GM11168 (cell line): ENCODE results near the gene TENM4.

ENCODE experiments used
- in situ Hi-C: fragments of 300-500 bp; cut with MboI; formaldehyde crosslinking; loops from one replicate; pipeline ENCODE4 v1.12.0; 2022; ENCODE audit warnings: low sequenced_read_pairs; ENCODE audit not compliant: unreplicated experiment

The TENM4 gene

DNA sequence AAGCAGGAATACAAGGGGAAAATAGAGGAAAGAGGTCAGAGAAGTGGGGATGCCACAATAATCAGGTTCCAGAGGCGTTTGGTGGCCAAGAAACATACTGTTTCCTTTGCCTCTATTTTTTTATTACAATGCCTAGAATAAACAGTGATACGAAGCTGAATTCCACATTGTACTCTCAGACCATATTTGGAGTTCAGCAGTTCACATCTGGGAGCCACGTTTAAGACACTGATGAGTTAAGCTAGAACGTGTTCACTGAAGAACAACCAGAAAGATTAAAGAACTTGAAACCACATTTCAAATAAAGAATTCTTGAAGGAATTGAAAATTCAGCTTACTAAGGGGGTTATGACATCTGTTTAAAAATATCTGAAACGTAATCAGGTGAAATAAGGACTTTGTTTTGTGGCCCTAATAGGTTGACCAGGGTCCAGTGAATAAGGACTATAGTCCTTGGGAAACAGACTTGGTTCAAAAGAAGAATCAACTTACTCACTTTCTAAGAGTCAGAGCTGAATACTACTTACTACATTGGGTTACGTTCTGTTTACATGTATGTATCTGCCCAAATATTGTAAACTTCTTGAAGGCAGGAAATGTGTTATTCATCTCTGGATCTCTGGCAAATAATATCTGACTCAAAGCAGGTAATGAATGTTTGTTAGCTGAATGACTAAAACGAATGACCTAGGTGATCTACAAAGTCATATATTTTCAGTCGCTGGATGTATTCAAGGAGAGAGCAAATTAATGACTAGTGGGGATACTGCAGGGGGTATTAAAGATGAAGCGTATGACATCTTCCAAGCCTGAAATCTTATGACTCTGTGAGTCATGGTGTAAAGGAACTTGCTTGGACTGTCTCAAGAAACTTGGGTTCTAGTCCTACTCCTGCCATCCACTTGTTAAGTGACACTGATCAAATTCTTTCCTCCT lies 619.2 kb downstream of the TENM4 start:
- in situ Hi-C loops = no loop called here

DNA sequence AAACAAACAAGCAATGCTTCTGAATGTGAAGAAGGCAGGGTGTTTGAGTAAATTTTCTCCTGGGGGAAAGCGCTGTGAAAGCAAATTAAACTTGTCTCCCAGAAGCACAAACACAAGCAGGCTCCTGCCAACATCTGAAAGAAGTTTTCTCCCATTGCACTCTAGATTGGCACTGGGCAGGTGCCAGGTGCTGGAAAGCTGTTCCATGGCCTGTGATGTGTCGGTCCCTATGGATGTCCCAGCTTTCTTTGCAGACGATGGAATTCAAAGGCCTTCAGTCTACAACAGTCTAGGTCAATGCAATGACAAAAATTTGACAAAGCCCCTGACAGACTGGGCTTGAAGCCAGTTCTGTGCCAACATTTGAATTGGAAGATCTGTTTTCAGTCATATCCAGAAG lies 620.1 kb downstream of the TENM4 start:
- in situ Hi-C loops = no loop called here

DNA sequence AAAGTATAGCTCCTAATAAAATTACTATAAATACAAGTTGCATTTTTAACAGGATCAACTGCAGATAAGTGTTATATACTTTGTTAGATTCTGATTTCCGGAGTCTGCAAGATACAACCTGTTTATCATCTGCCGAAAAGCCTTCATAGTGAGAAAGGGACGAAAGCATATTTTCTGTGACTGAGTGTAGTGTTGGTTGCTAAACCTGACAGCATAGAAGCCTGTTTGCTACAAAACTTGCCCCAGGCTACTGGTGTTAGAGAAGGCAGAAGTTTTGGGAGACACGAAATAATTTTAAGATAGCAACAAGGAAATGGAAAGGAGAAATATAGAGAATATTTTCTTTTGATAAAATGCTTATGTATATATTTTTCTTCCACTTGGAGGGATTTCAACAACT lies 622.6 kb downstream of the TENM4 start:
- in situ Hi-C loops = no loop called here

DNA sequence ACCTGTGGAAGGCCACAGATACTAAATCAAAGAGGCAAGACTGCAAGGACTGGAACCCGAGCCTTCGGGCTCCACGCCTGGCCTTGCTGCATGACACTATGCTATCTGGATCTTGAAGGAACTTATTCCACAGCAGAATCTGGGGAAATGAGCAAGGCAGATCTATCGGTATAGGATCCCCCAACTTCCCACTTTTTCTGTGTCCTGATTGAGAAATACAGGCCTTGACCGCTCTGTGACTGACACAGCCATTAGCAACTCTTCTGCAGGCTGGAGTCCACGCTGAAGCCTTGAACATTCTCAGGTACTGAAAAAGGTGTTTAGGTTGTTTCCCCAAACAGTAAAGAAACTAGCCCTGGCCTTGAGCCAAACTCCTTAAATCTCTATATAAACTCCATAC lies 625.0 kb downstream of the TENM4 start:
- in situ Hi-C loops = no loop called here

DNA sequence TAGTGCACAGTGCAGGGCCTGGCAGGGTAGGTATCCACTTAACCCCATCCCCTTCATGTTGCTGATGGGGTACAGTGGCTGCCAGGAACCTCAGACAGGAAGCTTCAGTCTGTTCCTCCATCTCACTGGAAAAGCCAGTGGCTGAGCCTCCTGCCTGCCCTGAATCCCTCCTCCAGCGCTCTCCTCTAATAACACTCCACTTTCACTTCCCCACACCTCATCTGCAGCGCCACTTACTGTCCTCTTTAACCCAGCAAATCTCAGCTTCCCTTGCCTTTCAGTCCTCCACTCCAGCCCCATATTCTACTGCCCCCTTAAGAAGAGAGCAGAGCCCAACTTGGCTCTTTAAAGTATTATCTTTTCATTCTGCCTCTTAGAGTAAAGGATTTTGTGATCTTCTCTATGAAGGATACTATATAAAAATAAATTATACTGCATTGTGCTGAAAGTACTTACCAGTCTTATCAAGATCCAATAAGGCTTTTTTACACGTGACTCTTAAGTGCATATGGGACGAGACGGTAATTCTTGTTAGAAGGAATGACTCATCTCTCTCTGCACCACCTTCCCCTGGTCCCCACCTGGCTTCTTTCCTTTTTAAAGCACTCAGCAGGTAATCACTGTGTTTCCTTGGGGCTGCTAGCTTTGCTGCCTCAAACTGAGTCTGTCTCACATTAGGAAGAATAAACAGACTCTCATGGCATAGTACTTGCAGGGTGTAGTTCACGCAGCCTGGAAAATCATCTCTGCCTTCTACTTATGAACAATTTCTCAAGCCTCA lies 628.1 kb downstream of the TENM4 start:
- in situ Hi-C loops = no loop called here

DNA sequence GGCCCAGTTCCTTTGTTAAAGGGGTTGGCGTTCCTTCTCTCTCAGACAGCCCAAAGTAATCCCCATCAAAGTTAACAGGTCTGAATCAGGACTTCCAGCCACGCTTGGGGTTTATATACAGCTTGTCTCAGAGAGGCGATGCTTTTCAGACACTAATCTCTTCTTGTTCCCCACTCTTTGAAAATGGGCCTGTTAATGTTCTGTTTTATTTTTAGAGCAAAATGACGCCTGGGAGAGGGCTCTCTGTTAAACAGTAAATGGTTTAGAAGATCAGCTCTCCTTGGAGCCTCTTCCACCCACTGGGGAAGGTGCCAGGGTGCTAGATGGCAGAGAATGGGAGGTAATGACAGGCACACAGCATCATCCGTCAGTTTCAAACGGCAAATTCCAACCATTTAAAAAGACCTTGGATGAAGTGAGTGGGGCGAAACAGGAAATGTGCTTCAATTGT lies 630.2 kb downstream of the TENM4 start:
- in situ Hi-C loops = no loop called here

DNA sequence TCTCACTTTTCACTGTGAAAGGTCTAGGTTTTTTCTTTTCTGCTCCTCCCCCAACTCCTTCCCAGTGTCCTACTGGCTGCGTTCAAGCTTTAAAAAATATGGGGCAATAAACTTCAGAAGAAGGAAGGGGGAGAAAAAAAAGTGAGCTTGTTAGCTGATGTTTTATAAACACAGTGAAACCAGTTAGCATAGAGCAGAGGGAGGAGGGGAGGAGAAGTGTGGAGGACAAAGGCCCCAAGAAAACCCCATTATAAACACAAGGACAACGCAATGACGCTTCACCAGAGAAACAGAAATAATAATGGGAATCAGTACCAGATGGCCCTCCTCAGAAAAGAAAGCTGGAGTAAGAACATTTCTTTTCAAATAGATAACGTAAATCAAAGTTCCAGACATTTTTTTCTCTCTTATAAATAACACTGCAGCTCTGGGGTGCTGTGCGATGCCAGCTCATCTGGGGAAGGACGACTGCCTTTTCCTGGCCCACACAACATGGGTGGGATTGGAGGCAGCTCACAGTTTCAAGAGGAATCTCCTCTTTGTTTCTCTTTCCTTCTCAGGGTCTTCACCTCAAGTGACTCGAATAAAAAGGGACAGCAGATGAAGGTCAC lies 630.8 kb downstream of the TENM4 start:
- in situ Hi-C loops = no loop called here

DNA sequence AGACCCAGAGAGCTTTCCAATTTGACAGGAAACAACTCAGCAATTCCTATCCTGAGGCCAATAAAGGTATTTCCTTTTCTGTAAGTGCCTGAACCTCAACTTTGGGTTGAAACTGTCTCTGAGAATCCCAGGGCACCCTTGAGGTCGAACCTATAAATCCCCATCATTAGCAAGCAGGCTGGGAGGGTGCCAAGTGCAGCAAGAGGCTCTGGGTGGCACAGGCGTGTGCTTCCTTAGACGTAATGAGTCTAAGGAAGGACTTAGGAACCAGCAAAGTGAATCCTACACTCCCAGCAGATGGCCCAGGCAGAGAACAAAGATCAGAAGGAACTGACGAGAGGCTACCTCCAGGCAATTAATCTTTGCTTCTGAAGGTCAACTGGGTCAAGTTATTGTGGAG lies 631.9 kb downstream of the TENM4 start:
- in situ Hi-C loops = no loop called here

DNA sequence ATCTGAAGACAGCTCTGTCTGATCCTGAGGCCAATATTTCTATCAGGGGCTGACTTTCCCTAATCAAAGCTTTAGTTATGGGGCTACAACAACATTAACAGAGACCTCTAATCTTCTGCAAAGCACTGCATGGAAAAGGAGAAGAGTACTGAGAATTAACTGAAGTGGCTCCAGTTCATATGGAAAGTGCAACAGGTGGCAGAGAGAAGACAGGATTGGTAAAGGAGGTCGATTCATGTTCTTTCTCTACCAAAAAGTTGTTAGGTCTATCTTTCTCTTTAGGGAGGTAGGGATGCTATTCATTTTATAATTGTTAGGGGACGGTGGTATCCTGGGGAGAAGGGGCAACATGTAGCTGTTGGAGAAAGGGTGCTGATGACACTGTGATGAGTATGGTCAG lies 633.5 kb downstream of the TENM4 start:
- in situ Hi-C loops = no loop called here

DNA sequence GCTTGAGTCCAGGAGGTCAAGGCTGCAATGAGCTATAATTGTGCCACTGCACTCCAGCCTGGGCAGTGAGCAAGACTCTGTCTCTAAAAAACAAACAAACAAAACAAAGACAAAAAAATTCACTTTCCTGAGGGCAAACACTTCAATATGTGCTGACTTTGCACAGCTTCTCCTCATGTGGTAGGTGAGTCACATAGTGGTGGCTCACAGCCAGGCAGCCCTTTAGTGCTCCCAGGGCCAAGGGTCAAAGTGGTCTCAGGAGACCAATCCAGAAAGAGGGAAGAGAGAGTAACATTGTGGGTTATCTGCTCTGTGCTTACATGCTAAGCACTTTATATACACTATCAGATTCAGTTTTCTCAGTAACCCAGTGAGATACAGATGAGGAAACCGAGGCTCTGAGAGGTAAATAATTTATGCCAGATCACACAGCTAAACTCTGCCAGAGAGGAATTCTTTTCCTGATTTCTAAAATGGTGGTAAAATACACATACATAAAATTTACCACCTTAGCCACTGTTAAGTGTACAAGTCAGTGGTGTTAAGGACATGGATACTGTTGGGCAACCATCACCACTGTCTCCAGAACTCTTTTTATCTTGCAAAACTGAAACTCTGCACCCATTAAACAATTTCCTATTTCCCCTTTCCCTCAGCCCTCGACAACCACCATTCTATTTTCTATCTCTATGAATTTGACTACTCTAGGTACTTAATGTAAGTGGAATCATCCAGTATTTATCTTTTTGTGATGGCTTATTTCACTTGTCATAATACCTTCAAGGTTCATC lies 634.4 kb downstream of the TENM4 start:
- in situ Hi-C loops = no loop called here

DNA sequence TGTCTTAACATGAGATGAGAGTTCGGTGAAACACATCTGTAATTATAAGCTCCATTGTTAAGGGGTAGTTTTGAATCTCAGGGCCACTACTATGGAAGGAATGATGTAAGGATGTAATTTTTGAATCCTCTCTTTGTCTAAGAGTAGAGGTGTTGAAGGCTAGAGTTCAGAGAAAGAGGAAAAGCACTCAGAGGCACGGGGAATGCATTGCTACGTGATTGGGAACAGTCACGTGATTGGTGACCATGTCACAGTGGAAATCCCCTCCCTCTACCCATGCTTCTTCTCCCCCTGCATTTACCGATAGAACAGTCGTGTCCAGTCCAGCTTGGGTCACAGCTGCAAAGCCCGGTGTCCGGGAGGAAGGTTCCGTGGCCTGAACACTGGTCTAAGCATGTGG lies 635.8 kb downstream of the TENM4 start:
- in situ Hi-C loops = no loop called here

DNA sequence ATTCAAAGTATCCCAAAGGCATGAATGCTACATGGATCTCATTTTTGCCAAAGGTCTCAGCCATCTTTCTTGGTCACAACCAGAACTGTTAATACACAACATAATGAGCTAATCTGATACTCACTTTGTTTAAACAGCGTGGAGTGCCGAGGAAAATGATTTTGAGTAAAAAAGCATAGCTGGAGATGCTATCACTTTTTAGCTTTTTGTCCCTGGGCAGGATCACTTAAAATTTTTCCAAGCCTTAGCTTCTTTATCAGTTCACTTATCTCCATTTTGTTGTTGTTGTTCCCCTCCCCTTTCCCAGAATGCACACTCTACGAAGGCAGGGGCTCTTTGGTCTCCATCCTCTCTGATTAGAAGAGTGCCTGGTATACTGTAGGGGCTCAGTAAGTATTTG lies 636.8 kb downstream of the TENM4 start:
- in situ Hi-C loops = no loop called here

DNA sequence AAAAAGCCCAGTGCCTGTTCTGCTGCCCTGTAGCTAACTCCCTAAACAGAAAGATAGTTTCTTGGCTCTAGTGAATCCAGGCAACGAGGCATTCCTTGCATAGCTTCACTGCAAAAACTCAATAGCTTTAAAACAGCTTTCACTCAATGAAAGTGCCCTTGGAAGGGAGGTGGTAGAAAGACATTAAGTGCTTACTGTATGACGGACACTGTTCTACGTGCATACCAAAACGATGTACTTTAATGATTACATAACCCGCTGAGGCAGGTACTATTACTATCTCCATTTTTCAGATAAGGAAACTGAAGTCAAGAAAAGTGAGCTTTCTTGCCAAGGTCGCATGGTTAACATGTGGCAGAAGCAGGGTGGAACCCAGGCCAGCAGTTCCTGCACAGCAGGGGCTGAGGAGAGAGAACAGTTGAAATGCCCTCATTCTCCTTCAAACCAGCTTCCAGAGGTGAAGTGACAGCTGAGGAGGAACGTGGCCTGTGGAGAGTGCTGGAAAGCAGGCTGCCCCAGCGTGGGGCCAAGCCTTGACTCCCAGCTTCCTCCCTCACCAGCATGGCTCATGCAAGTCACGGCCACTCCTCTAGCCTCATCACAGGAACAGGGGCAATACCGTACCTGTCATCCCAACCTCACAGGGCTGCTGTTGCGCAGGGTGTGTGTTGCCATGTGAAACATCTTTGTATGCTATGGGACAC lies 638.6 kb downstream of the TENM4 start:
- in situ Hi-C loops = no loop called here

DNA sequence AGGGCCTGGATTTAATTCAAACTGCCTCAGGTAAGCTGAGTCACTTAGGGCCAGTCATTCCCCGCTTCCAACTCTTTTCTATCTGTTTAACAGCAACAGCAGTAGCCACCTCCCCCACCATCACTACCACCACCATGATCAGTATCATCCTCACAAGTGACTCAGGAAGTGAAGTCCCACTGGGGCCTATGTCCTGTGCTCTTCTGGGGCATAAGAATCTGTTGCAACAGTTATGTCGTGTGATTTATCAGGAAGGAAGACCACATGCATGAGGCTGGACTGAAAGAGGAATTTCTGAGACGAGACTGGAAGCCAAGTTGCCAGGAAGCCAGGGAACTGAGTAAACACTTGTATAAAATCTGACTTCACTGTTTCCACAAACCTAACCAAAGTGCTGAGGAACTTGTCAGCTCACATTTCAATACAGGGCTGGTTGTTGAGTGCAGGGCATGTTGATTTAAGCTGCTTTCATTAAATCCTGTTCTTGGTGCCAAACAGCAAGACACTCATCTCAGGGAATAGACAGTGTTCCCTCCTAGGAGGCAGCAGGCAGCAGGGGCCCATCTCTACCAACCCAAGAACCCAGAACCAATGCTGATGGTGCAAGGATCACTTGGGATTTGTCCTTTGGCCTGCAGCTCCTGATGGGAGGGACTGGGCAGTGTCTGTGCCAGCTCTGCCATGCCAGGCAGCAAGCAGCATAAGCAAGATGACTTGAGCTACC lies 639.5 kb downstream of the TENM4 start:
- in situ Hi-C loops = no loop called here

DNA sequence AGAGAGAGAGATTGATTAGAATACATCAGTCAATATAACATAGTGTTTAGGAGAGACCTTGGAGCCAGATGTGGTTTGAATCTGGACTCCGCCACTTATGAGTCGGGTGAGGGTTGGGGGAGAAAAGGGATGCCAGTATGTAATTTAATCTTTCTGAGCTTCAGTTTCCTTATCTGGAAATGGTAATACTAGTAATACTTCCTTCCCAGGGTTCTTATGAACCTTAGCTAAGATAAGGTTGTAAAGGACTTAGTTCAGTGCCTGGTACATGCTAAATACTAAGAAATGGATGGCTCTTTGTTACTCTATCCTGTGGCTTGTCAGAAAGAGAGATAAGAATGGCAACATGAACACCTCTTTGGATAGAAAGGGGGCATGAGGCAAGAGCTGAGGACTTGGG lies 640.1 kb downstream of the TENM4 start:
- in situ Hi-C loops = no loop called here

DNA sequence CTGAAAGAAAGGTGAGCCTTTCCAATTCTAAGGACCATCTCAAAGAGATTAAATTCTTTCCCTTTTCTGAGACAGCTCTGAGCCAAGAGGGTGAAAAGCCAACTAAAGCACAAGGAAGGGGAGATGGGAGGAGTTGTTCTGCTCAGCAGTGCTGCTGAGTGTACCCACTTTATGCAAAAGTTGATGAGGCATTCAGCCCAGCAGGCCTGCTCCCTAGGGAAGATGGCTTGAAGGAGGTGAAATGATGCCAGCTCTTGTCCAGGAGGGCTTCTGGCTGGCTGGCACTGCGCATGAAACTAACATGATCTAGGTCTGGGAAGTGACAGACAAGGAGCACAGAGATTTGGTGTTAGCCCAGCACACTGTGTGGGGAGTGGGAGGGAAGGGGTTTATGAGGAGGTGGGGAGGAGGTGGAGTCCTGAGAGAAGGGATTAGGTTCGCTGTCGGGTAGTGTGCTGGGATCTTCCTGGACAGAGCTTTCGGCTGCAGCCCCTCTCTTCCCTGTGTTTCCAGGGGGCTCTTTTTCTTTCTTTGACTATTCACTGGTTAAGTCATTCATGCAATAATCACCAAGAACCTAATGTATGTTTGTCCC lies 640.6 kb downstream of the TENM4 start:
- in situ Hi-C loops = no loop called here

DNA sequence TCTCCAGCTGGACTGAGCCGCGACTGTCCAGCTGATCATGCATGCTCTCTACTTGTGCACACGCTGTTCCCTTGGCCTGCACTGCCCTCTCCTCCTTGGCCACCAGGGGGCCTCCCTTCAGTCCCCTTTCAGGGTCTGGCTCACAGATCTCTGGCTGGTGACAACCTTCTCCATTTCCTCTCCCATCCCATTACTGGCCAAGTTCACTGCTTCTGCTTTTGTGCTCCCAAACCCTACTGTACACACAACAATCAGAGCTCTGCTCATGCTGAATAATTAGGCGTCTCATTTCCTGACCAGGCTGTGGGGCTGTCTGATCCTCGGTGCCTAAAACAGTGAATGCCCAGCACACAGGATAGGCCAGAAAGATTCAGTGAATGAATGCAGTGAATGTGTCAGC lies 642.2 kb downstream of the TENM4 start:
- in situ Hi-C loops = no loop called here

DNA sequence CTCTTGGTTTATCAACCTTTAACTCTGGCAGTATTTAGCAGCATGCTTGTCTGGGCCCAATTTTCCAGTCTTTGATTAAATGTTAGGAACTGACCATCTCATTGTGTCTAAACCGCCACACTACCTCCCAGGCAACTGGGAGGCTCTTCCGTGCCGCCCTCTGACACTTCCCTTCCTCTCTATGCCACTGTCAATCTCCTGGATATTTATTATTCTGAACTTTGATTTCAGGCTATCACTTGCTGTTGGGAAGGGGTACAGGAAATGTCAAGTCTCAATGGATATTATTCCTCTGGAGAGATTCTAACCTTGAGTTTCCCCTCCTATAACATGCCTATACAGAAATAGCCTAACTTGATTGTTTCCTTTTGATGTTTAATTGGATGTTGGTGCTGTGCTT lies 643.3 kb downstream of the TENM4 start:
- in situ Hi-C loops = no loop called here

DNA sequence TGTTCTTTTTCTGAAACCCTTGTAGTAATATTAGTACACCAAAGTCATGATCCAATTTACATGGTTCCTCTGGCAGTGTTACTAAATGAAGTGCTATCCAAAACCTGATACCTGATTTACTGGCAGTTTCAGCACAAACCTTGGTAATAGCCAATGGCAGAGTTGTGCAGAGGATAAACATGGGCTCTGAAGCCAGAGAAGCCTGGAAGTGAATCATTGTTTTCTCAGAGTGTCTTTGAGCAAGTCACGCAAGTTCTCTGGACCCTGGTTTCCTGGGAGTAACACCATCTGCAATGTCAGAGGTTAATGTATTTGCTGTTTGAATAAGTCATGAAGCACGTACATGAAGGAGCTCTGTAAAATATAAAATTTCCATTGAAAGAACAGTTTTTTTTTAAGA lies 643.9 kb downstream of the TENM4 start:
- in situ Hi-C loops = no loop called here
